GM12801 (cell line): Measurements from ENCODE around the gene OR5K3.

ENCODE experiments used
- TF ChIP-seq, protein P1 (sequence below): IDR thresholded peaks from one replicate; pipeline ENCODE4 v1.5.1; 2011; ENCODE audit warnings: control low read depth; ENCODE audit not compliant: insufficient read length; ENCODE audit errors: extremely low read depth

Gene OR5K3, protein sequence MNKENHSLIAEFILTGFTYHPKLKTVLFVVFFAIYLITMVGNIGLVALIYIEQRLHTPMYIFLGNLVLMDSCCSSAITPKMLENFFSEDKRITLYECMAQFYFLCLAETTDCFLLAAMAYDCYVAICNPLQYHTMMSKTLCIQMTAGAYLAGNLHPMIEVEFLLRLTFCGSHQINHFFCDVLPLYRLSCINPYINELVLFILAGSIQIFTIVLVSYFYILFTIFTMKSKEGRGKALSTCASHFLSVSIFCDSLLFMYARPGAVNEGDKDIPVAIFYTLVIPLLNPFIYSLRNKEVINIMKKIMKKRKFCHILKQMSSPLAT

GRCh38 chr3:98390366-98390765 is at the start of gene OR5K3:
TSS of gene OR5K3 (plus strand) at chr3:98390666. CDS start at chr3:98390666, 0 bp downstream.
- TF ChIP-seq, protein P1, sequence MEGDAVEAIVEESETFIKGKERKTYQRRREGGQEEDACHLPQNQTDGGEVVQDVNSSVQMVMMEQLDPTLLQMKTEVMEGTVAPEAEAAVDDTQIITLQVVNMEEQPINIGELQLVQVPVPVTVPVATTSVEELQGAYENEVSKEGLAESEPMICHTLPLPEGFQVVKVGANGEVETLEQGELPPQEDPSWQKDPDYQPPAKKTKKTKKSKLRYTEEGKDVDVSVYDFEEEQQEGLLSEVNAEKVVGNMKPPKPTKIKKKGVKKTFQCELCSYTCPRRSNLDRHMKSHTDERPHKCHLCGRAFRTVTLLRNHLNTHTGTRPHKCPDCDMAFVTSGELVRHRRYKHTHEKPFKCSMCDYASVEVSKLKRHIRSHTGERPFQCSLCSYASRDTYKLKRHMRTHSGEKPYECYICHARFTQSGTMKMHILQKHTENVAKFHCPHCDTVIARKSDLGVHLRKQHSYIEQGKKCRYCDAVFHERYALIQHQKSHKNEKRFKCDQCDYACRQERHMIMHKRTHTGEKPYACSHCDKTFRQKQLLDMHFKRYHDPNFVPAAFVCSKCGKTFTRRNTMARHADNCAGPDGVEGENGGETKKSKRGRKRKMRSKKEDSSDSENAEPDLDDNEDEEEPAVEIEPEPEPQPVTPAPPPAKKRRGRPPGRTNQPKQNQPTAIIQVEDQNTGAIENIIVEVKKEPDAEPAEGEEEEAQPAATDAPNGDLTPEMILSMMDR = no peak

- TF ChIP-seq, protein P1 = no peak
These were observed 48.7 kb upstream of the OR5K3 start for GRCh38 chr3:98341758-98342157.

DNA sequence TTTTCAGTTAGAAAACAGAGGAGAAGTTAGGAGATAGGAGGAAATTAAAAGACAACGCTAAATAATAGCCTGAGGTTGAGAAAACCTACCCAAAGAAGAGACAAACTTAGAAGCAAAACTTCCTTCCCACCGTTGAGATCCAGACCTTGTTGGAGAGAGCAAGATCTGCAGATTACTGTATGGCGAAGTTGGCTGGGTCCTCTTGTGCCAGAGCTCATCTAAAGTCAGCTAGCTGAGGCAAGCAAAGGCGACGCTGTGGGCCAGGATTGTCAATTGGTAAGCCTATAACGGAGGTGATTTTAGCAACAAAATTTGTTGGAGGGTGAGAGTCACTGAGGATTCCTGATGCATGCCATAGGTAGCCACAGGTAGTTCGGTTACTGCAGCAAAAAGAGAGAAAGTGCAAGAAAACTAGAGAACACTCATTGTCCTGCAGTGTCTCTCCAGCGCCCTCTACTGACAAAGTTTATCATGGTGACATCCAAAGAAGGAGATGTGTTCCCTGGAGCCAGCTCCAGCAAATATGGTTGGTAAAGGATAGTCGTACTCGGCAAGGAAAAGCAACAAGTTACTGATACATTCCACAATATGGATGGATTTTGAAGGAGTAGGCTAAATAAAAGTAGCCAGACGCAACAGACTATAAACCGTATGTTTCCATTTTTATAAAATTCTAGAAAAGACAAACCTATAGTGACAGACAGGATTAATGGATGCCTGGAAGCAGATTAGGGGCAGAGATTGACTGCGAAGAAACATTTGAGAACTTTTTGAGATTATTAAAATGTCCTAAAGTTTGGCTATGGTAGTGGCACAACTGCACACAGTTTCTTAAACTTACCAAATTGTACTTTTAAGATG is 46.6 kb upstream of the OR5K3 start:
- TF ChIP-seq, protein P1 = no peak

DNA sequence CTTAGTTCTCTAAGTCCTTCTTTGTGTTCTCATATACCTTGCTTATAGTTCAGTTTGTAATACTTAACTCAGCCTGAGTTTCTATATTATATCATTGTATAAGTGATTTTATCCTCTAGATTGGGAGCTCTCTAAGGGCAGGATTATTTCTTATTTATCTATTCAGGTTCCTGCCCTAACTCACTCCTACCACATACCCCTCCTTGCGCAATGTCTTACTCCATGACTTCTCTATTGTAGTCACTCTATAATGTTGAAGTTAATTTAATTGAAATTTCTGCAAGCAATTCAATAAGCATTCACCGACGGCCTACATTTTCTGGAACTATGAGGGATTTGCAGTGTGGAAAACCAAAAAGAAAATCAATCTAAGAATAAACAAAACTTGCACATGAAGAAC is 40.4 kb upstream of the OR5K3 start:
- TF ChIP-seq, protein P1 = no peak

- TF ChIP-seq, protein P1 = no peak
These were observed 36.9 kb upstream of the OR5K3 start, which contains the start of gene OR5K4 for GRCh38 chr3:98353554-98353953. TSS of gene OR5K4 (plus strand) at chr3:98353854. CDS start at chr3:98353854, 0 bp downstream.

- TF ChIP-seq, protein P1 = no peak
These were observed 31.2 kb upstream of the OR5K3 start for GRCh38 chr3:98359250-98359649.

DNA sequence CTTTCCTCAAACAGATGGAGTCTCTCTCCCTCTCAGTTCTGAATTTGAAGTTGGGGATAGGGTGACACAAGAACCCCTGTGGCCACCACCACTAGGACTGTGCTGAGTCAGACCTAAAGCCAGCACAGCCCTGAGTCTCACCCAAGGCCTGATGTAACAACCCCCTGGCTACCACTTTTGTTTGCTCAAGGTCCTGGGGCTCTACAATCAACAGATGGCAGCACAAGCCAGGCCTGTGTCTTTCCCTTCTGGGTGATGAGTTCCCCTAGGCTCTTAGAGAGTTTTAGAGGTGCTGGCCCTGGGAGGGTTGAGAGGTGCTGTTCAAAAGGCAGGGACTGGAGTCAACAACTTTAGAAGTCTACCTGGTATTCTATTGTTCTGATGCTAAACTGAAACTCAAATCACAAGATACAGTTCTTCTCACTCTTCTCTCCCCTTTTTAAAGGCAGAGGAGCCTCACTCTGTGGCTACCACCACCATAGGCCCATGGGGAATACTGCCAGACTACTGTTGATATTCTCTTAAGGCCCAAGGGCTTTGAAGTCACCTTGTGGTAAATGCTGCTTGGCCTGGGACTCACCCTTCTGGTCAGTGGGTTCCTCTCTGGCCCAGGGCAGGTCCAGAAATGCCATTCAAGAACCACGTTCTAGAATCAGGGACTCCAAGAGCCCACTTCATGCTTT is 30.3 kb upstream of the OR5K3 start:
- TF ChIP-seq, protein P1 = no peak
